ENCODE measurements around the gene PRAMEF20.

Gene PRAMEF20

GRCh38 chr1:13462682-13463081 lies 52.4 kb downstream of the PRAMEF20 start:
- no peak for DNase-seq (ENCODE audit: low spot score)

GRCh38 chr1:13465515-13465914 lies 55.3 kb downstream of the PRAMEF20 start:
- no peak for DNase-seq (ENCODE audit: low spot score)

GRCh38 chr1:13469343-13469742 lies 59.1 kb downstream of the PRAMEF20 start:
- DNase-seq (ENCODE audit: low spot score), result peak; percentile 55
